OCI-LY1 (cell line): ENCODE data around the gene EN2.

ENCODE experiments used
- CTCF ChIP-seq: fragments of 200-600 bp; sonication (generic), shearing (Covaris generic); IDR thresholded peaks from 2 replicates; pipeline ENCODE4 v1.5.1; 2017; ENCODE audit warnings: mild to moderate bottlenecking, antibody characterized with exemption, low read length, moderate library complexity, mixed read lengths
- EZH2 ChIP-seq: fragments of 200-600 bp; sonication (generic), shearing (Covaris generic); IDR thresholded peaks from 2 replicates; pipeline ENCODE4 v1.8.0; 2017; ENCODE audit warnings: borderline replicate concordance, mixed run types, mild to moderate bottlenecking, antibody characterized with exemption, low read length, moderate library complexity, mixed read lengths

GRCh38 chr7:155496267-155497005, 38.5 kb downstream of the EN2 start:
- TF ChIP-seq CTCF: no peak
- no peak for TF ChIP-seq EZH2
